IPS-15b (cell line): ENCODE measurements around the gene SCLT1.

Experiments
- H3K27me3 ChIP-seq: one replicate; pipeline ENCODE4 v1.6.1; 2013; ENCODE audit warnings: low read length; ENCODE audit not compliant: control insufficient read depth, insufficient read depth
- H3K36me3 ChIP-seq: one replicate; pipeline ENCODE4 v1.6.1; 2013; ENCODE audit warnings: low read length; ENCODE audit not compliant: control insufficient read depth, insufficient read depth
- H3K4me1 ChIP-seq: one replicate; pipeline ENCODE4 v1.6.1; 2013; ENCODE audit warnings: mild to moderate bottlenecking, low read length; ENCODE audit not compliant: control insufficient read depth, insufficient read depth
- H3K4me3 ChIP-seq: one replicate; pipeline ENCODE4 v1.5.1; 2013; ENCODE audit warnings: low read depth, low read length
- H3K9ac ChIP-seq: one replicate; pipeline ENCODE4 v1.6.1; 2013; ENCODE audit warnings: low read depth, mild to moderate bottlenecking, low read length
- H3K9me3 ChIP-seq: one replicate; pipeline ENCODE4 v1.6.1; 2013; ENCODE audit warnings: mild to moderate bottlenecking, low read length; ENCODE audit not compliant: control insufficient read depth, insufficient read depth

The SCLT1 gene

DNA sequence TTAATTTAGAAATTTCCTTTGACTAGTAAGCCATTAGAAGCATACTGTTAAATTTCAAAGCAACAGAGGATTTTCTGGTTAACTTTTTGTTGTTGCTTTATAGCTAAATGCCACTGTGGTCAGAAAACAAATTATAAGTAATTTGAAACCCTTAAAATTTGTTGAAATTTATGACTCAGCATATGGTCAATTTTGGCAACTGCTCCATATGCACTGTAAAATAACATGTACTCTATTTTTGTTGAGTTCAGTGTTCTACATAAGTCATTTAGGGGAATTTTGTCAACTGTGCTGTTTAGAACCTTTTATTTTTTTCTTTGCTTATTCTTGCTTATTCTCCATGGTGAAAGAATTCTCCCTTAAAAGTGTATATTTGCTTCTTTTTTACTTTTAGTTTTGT, 28.6 kb downstream of the SCLT1 start:
- H3K9ac ChIP-seq = no peak overlapping the region
- no peaks in the 10 kb centered on the region for H3K36me3 ChIP-seq
- H3K4me1 ChIP-seq = no peaks in the 10 kb centered on the region
- H3K9me3 ChIP-seq = peaks cover 21% of the 10 kb centered on the region
- H3K27me3 ChIP-seq = no peaks in the 10 kb centered on the region
- H3K4me3 ChIP-seq = no peak overlapping the region

DNA sequence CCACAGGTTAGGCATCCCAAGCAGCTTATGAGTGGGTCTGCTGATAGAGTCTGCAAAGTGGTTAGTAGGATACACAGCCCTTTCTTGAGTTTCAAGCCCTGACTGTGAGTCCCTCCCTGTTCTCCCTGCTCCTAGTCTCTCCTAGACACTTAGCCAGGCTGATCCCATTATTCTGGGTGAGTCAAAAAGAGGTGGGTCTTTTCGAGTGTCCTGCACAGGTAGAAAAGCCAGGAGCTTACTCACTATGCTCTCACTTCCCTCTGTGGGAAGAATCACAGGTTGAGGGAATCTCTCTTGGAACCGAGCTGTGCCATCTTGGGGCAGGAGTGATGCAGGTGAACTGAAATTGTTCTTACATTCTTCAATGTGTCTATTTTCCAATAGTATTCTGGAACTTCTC, 29.7 kb downstream of the SCLT1 start:
- Histone ChIP-seq H3K9ac (no peak overlapping the region), H3K4me1 (no peaks in the 10 kb centered on the region), H3K27me3 (no peaks in the 10 kb centered on the region), H3K9me3 (peaks cover 21% of the 10 kb centered on the region), H3K36me3 (no peaks in the 10 kb centered on the region), H3K4me3 (no peak overlapping the region)

DNA sequence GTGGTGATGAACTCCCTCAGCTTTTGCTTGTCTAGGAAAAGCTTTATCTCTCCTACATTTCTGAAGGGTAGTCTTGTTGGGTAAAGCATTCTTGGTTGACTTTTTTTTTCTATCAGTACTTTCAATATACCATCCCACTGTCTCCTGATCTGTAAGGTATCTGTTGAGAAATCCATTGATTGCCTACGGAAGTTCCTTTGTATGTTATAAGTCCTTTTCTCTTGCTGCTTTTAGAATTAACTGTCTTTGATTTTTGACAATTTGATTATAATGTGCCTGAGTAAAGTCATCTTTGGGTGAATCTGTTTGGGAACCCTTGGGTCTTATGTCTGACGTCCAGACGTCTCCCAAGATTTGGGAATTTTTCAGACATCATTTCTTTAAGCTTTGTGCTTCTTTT, 30.8 kb downstream of the SCLT1 start:
- H3K27me3 ChIP-seq = no peaks in the 10 kb centered on the region
- no peaks in the 10 kb centered on the region for H3K4me1 ChIP-seq
- no peak overlapping the region for H3K9ac ChIP-seq
- H3K36me3 ChIP-seq = no peaks in the 10 kb centered on the region
- H3K9me3 ChIP-seq = peaks cover 21% of the 10 kb centered on the region
- H3K4me3 ChIP-seq = no peak overlapping the region

- no peak overlapping the region for H3K4me3 ChIP-seq
- H3K27me3 ChIP-seq = no peaks in the 10 kb centered on the region
- no peaks in the 10 kb centered on the region for H3K4me1 ChIP-seq
- no peak overlapping the region for H3K9ac ChIP-seq
- no peaks in the 10 kb centered on the region for H3K36me3 ChIP-seq
- H3K9me3 ChIP-seq = peaks cover 25% of the 10 kb centered on the region
These were observed 34.3 kb downstream of the SCLT1 start for GRCh38 chr4:129059028-129059427.

DNA sequence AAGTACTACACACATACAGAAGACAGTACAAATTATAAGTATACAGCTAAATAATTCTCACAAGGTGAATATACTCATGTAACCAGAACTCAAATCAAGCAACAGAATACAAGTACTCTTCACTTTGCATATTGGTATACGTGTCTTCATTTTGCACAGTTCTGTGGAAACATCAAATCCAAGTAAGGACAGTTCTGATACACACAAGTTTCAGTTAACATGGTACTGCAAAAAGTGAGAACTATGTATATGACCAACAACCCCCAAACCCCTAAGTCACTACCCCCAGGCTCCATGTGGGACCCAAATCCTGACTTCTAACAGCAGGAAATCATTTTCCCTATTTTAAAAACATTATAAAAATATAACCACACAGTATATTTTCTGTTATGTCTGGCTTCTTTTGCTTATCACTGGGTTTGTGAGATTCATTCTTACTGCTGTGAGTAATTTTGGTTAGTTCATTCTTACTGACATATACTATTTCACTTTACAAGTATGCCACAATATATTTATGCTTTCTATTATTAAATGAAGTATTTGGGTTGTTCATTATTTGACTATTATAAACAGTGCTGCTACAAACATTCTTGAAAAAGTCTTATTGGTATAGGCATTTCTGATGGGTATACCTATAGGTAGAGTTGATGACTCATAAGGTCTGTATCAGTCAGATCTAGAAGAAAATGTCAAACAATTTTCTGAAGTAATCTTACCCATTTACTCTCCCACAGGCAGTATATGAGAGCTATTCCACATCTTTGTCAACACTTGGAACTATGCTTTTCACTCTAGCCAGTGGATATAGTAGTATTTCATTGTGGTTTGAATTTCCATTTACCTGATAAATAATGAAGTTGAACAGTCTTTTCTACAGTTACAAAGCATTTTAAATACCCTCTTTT, 47.0 kb downstream of the SCLT1 start:
- H3K36me3 ChIP-seq = no peaks in the 10 kb centered on the region
- no peaks in the 10 kb centered on the region for H3K9me3 ChIP-seq
- H3K4me3 ChIP-seq = no peak overlapping the region
- H3K27me3 ChIP-seq = no peaks in the 10 kb centered on the region
- H3K9ac ChIP-seq = no peak overlapping the region
- H3K4me1 ChIP-seq = no peaks in the 10 kb centered on the region

DNA sequence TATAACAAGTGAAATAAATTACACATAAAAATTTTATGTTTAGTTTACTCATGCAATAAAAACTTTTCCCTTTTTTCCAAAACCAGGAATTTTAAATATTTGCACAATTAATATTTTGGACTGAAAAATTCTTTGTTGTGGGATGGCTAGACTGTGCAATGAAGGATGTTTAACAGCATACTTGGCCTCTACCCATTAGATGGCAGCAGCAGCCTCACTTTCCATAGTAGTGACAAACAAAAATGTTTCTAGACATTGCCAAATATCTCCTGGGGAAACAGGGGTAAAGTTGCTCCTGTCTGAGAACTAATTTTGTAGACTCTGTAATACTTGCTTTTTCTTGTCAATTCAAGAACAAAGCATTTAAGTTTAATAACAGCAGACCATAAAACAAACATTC, 49.8 kb downstream of the SCLT1 start:
- Histone ChIP-seq H3K4me3 (no peak overlapping the region), H3K9ac (no peak overlapping the region), H3K9me3 (no peaks in the 10 kb centered on the region), H3K4me1 (no peaks in the 10 kb centered on the region), H3K27me3 (no peaks in the 10 kb centered on the region), H3K36me3 (no peaks in the 10 kb centered on the region)

DNA sequence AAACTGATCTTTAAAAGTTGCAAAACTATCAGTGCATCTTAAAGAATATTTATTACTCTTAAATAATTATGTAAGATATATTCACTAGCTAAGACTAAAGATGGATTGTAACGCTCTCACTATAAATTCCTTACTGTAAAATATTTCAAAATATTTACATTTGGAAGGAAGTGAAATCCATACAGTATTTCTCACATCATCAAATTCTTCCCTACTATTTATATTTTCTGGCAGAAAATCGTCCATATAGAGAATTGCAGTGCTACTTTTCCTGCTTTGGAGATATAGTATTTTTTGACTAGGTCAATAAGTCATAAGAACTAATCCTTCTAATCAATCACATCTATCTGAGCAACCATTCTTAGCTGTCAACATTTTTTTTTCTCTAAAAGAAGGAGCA, 52.9 kb downstream of the SCLT1 start:
- Histone ChIP-seq H3K4me3 (no peak overlapping the region), H3K4me1 (no peaks in the 10 kb centered on the region), H3K27me3 (no peaks in the 10 kb centered on the region), H3K9ac (no peak overlapping the region), H3K9me3 (no peaks in the 10 kb centered on the region), H3K36me3 (no peaks in the 10 kb centered on the region)

DNA sequence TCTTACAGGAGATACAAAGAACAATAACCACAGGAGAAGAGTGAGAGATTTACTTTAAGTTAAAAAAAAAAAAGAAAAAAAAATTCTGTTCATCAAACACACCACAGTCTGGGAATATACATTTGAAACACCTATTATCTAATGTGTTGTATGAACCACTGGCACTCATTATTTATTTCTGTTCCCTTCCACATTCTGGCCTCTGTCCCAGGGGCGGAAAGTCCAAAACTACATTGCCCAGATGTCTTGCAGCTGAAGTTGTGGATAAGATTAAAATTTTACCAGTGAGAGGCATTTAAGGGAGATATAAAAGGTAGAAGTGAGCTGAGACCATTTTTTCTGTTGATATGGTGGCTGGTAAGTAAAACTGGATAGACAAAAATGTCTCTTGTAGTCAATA, 56.2 kb downstream of the SCLT1 start:
- H3K4me1 ChIP-seq = no peaks in the 10 kb centered on the region
- no peaks in the 10 kb centered on the region for H3K27me3 ChIP-seq
- H3K4me3 ChIP-seq = no peak overlapping the region
- no peaks in the 10 kb centered on the region for H3K9me3 ChIP-seq
- H3K9ac ChIP-seq = no peak overlapping the region
- H3K36me3 ChIP-seq = no peaks in the 10 kb centered on the region

- peaks cover 4% of the 10 kb centered on the region for H3K9me3 ChIP-seq
- H3K36me3 ChIP-seq = no peaks in the 10 kb centered on the region
- H3K27me3 ChIP-seq = no peaks in the 10 kb centered on the region
- H3K4me1 ChIP-seq = no peaks in the 10 kb centered on the region
- no peak overlapping the region for H3K4me3 ChIP-seq
- H3K9ac ChIP-seq = no peak overlapping the region
These were observed 78.5 kb downstream of the SCLT1 start for GRCh38 chr4:129014566-129015509.

DNA sequence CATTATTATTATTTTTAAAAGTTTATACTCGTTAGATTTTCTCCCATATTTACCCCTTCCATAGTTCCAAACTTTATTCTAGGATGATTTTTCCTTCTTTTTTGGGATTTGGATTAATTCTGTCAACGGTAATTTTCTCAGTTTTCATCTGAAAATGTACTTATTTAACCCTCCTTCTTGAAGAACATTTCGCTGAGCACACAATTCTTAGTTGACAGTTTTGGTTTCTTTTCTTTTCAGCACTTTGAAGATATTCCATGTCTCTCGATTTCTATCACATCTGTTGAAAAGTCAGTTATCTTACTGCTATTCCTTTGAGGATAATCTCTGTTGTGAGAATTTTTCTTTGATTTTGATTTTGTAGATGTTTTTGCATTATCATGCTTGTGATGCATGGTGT, 85.2 kb downstream of the SCLT1 start:
- Histone ChIP-seq H3K36me3 (no peaks in the 10 kb centered on the region), H3K27me3 (no peaks in the 10 kb centered on the region), H3K9ac (no peak overlapping the region), H3K9me3 (no peaks in the 10 kb centered on the region), H3K4me1 (no peaks in the 10 kb centered on the region), H3K4me3 (no peak overlapping the region)

GRCh38 chr4:128986908-128987307, 106.4 kb downstream of the SCLT1 start:
- H3K27me3 ChIP-seq = no peaks in the 10 kb centered on the region

More at GRCh38 chr4:128986908-128987307, 106.4 kb downstream of the SCLT1 start:
- Histone ChIP-seq H3K4me1 (no peaks in the 10 kb centered on the region), H3K4me3 (no peak overlapping the region), H3K9me3 (no peaks in the 10 kb centered on the region), H3K36me3 (no peaks in the 10 kb centered on the region), H3K9ac (no peak overlapping the region)
